SK-N-SH treated with all-trans-retinoic acid at 6 μM for 48 hours (cell line): ENCODE data around the gene FBXO3.

Experiments
- ATAC-seq: fragments of 200-7000 bp; cut with Tn5 transposase; 3 replicates; pipeline ENCODE4 v1.9.1; 2020; ENCODE audit warnings: mild to moderate bottlenecking, moderate library complexity
- ARNTL ChIP-seq: fragments of 450-650 bp; formaldehyde crosslinking; IDR thresholded peaks from 2 replicates; pipeline ENCODE4 v1.5.0; 2020; ENCODE audit warnings: low read depth, mild to moderate bottlenecking, moderate library complexity, borderline replicate concordance
- CREB5 ChIP-seq: fragments of 250-450 bp; sonication (Bioruptor Pico); IDR thresholded peaks from 2 replicates; pipeline ENCODE4 v1.5.1; 2020; ENCODE audit warnings: low read depth, mild to moderate bottlenecking, moderate library complexity
- CSDC2 ChIP-seq: fragments of 250-450 bp; sonication (Bioruptor Pico); IDR thresholded peaks from 2 replicates; pipeline ENCODE4 v1.5.0; 2020; ENCODE audit warnings: mild to moderate bottlenecking, moderate library complexity
- ESRRG ChIP-seq: fragments of 250-450 bp; sonication (Bioruptor Pico); IDR thresholded peaks from 2 replicates; pipeline ENCODE4 v1.6.1; 2021; ENCODE audit warnings: mild to moderate bottlenecking
- GLIS3 ChIP-seq: fragments of 250-450 bp; sonication (Bioruptor Pico); IDR thresholded peaks from 2 replicates; pipeline ENCODE4 v1.5.0; 2020; ENCODE audit warnings: mild to moderate bottlenecking, moderate library complexity
- ISL1 ChIP-seq: fragments of 250-450 bp; sonication (Bioruptor Pico); IDR thresholded peaks from 2 replicates; pipeline ENCODE4 v2.1.2; 2022; ENCODE audit warnings: mild to moderate bottlenecking, moderate library complexity
- OSR1 ChIP-seq: fragments of 250-450 bp; sonication (Bioruptor Pico); IDR thresholded peaks from 2 replicates; pipeline ENCODE4 v1.8.0; 2022; ENCODE audit warnings: moderate library complexity, mild to moderate bottlenecking, inconsistent platforms
- PATZ1 ChIP-seq: fragments of 250-450 bp; sonication (Bioruptor Pico); IDR thresholded peaks from 2 replicates; pipeline ENCODE4 v1.8.0; 2020; ENCODE audit warnings: mild to moderate bottlenecking, moderate library complexity, borderline replicate concordance
- POU6F1 ChIP-seq: fragments of 250-450 bp; sonication (Bioruptor Pico); IDR thresholded peaks from 2 replicates; pipeline ENCODE4 v1.8.0; 2021; ENCODE audit warnings: low read depth, mild to moderate bottlenecking, moderate library complexity, borderline replicate concordance
- PPARA ChIP-seq: fragments of 250-450 bp; sonication (Bioruptor Pico); IDR thresholded peaks from 2 replicates; pipeline ENCODE4 v1.5.0; 2020; ENCODE audit warnings: mild to moderate bottlenecking, borderline replicate concordance
- RARB ChIP-seq: fragments of 250-450 bp; sonication (Bioruptor Pico); IDR thresholded peaks from 2 replicates; pipeline ENCODE4 v1.8.0; 2021; ENCODE audit warnings: mild to moderate bottlenecking, moderate library complexity
- TCF4 ChIP-seq: fragments of 250-450 bp; sonication (Bioruptor Pico); IDR thresholded peaks from 2 replicates; pipeline ENCODE4 v1.8.0; 2021; ENCODE audit warnings: mild to moderate bottlenecking, moderate library complexity, borderline replicate concordance
- TOX ChIP-seq: fragments of 250-450 bp; sonication (Bioruptor Pico); IDR thresholded peaks from 2 replicates; pipeline ENCODE4 v1.8.0; 2021; ENCODE audit warnings: mild to moderate bottlenecking, moderate library complexity, borderline replicate concordance
- TSHZ2 ChIP-seq: fragments of 250-450 bp; sonication (Bioruptor Pico); IDR thresholded peaks from 2 replicates; pipeline ENCODE4 v1.5.0; 2020; ENCODE audit warnings: mild to moderate bottlenecking, moderate library complexity
- ZC3H10 ChIP-seq: fragments of 250-450 bp; sonication (Bioruptor Pico); IDR thresholded peaks from 2 replicates; pipeline ENCODE4 v1.5.1; 2021; ENCODE audit warnings: mild to moderate bottlenecking, moderate library complexity
- ZFP3 ChIP-seq: fragments of 250-450 bp; sonication (Bioruptor Pico); IDR thresholded peaks from 2 replicates; pipeline ENCODE4 v1.5.0; 2020; ENCODE audit warnings: mild to moderate bottlenecking, moderate library complexity
- ZFP30 ChIP-seq: fragments of 450-650 bp; formaldehyde crosslinking; IDR thresholded peaks from 2 replicates; pipeline ENCODE4 v1.5.0; 2022; ENCODE audit warnings: mild to moderate bottlenecking, moderate library complexity
- ZNF565 ChIP-seq: fragments of 450-650 bp; formaldehyde crosslinking; conservative IDR thresholded peaks from 2 replicates; pipeline ENCODE4 v1.5.0; 2020; ENCODE audit warnings: low read depth, mild to moderate bottlenecking, moderate library complexity
- ZNF70 ChIP-seq: fragments of 450-650 bp; formaldehyde crosslinking; IDR thresholded peaks from 2 replicates; pipeline ENCODE4 v1.5.0; 2020; ENCODE audit warnings: mild to moderate bottlenecking, moderate library complexity
- ZNF8 ChIP-seq: fragments of 450-650 bp; formaldehyde crosslinking; IDR thresholded peaks from 2 replicates; pipeline ENCODE4 v1.5.0; 2020; ENCODE audit warnings: mild to moderate bottlenecking, moderate library complexity
- TF ChIP-seq, protein P1 (sequence below): fragments of 250-450 bp; sonication (Bioruptor Pico); IDR thresholded peaks from 2 replicates; pipeline ENCODE4 v1.5.1; 2021; ENCODE audit warnings: mild to moderate bottlenecking, moderate library complexity

The FBXO3 gene

GRCh38 chr11:33706546-33706945 is 67.8 kb downstream of the FBXO3 start:
- TF ChIP-seq RARB: no peak
- no peak for TF ChIP-seq TSHZ2 (CRISPR knock-in tag)
- TF ChIP-seq ZNF565: no peak
- no peak for TF ChIP-seq ZFP30 (CRISPR knock-in tag)
- TF ChIP-seq CSDC2: no peak
- no peak for TF ChIP-seq ISL1 (CRISPR knock-in tag)
- ATAC-seq: no peak

- ATAC-seq: no peak
- TF ChIP-seq TOX (CRISPR knock-in tag) (no peak), CREB5 (CRISPR knock-in tag) (no peak), ZFP3 (CRISPR knock-in tag) (no peak), PPARA (CRISPR knock-in tag) (no peak), POU6F1 (CRISPR knock-in tag) (no peak), ESRRG (CRISPR knock-in tag) (no peak), ZC3H10 (no peak), TSHZ2 (CRISPR knock-in tag) (no peak), TCF4 (CRISPR knock-in tag) (no peak), OSR1 (CRISPR knock-in tag) (no peak), ZNF565 (no peak), CSDC2 (no peak), RARB (no peak)
- TF ChIP-seq, protein P1, sequence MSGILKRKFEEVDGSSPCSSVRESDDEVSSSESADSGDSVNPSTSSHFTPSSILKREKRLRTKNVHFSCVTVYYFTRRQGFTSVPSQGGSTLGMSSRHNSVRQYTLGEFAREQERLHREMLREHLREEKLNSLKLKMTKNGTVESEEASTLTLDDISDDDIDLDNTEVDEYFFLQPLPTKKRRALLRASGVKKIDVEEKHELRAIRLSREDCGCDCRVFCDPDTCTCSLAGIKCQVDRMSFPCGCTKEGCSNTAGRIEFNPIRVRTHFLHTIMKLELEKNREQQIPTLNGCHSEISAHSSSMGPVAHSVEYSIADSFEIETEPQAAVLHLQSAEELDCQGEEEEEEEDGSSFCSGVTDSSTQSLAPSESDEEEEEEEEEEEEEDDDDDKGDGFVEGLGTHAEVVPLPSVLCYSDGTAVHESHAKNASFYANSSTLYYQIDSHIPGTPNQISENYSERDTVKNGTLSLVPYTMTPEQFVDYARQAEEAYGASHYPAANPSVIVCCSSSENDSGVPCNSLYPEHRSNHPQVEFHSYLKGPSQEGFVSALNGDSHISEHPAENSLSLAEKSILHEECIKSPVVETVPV (CRISPR knock-in tag): no peak
Measured at GRCh38 chr11:33704240-33705002, 69.9 kb downstream of the FBXO3 start.

GRCh38 chr11:33703788-33704187 is 70.5 kb downstream of the FBXO3 start:
- no peak for ATAC-seq
- TF ChIP-seq POU6F1 (CRISPR knock-in tag): no peak
- no peak for TF ChIP-seq ZFP3 (CRISPR knock-in tag)
- no peak for TF ChIP-seq ISL1 (CRISPR knock-in tag)
- no peak for TF ChIP-seq GLIS3 (CRISPR knock-in tag)
- TF ChIP-seq TOX (CRISPR knock-in tag): no peak
- TF ChIP-seq ZNF565: no peak
- TF ChIP-seq ARNTL: no peak
- no peak for TF ChIP-seq ZNF70 (CRISPR knock-in tag)
- TF ChIP-seq PPARA (CRISPR knock-in tag): no peak
- no peak for TF ChIP-seq ZNF8 (CRISPR knock-in tag)
- no peak for TF ChIP-seq ZC3H10
- TF ChIP-seq PATZ1 (CRISPR knock-in tag): no peak
